NT2/D1 (cell line): Measurements from ENCODE around the gene SAFB.

Experiments used
- DNase-seq: peaks from one replicate; pipeline ENCODE4 v3.0.0-alpha.2; 2011; ENCODE audit warnings: low read depth, low spot score
- H3K27me3 ChIP-seq: 2 replicates; pipeline ENCODE4 v1.6.0; 2011; ENCODE audit warnings: mild to moderate bottlenecking; ENCODE audit not compliant: insufficient read length, insufficient read depth
- H3K36me3 ChIP-seq: 2 replicates; pipeline ENCODE4 v1.6.1; 2011; ENCODE audit warnings: mild to moderate bottlenecking, low read length, mixed read lengths; ENCODE audit not compliant: insufficient read depth, insufficient read length
- H3K4me1 ChIP-seq: 2 replicates; pipeline ENCODE4 v1.5.1; 2011; ENCODE audit not compliant: insufficient read depth, insufficient read length
- H3K4me3 ChIP-seq: 2 replicates; pipeline ENCODE4 v1.5.1; 2011; ENCODE audit warnings: low read depth; ENCODE audit not compliant: insufficient read length
- H3K9ac ChIP-seq: 2 replicates; pipeline ENCODE4 v1.6.0; 2011; ENCODE audit warnings: low read depth; ENCODE audit not compliant: insufficient read length
- H3K9me3 ChIP-seq: 2 replicates; pipeline ENCODE4 v1.5.1; 2011; ENCODE audit warnings: mild to moderate bottlenecking, low read length; ENCODE audit not compliant: insufficient read depth
- SUZ12 ChIP-seq: IDR thresholded peaks from 2 replicates; pipeline ENCODE4 v1.6.1; 2011; ENCODE audit not compliant: insufficient read length, insufficient read depth; ENCODE audit errors: extremely low read depth
- YY1 ChIP-seq: IDR thresholded peaks from 2 replicates; pipeline ENCODE4 v1.6.1; 2011; ENCODE audit not compliant: insufficient read length, insufficient read depth
- ZNF274 ChIP-seq: IDR thresholded peaks from 2 replicates; pipeline ENCODE4 v1.6.1; 2011; ENCODE audit warnings: mild to moderate bottlenecking, low read depth, low read length

SAFB gene

GRCh38 chr19:5676105-5676771 is 53.4 kb downstream of the SAFB start:
- no peak for DNase-seq
- TF ChIP-seq SUZ12 (no peak), ZNF274 (no peak)

DNA sequence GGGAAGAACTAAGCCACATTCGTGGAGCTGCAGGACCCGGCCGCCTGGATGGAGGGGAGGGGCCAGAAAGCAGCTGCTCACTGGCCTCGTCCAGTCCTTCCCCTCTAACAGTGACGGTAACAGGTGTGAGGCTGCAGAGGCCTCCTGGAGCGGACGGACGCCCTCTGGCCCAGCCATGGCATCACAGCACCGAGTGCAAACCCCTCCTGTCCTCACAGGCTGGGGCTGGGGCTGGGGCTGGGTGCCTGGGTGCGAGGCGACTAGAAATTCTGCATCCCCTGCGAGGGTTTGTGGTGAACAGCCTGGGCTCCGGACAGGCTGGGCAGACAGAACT is 53.9 kb downstream of the SAFB start:
- no peak overlapping the region for H3K9ac ChIP-seq
- H3K36me3 ChIP-seq = peaks cover 54% of the 10 kb centered on the region
- peaks cover 10% of the 10 kb centered on the region for H3K4me1 ChIP-seq
- H3K4me3 ChIP-seq = no peak overlapping the region
- no peaks in the 10 kb centered on the region for H3K9me3 ChIP-seq
- no peaks in the 10 kb centered on the region for H3K27me3 ChIP-seq
- DNase-seq = no peak
- TF ChIP-seq YY1 (no peak), SUZ12 (no peak), ZNF274 (no peak)

More at GRCh38 chr19:5676105-5676771, 53.4 kb downstream of the SAFB start:
- Histone ChIP-seq H3K9me3 (no peaks in the 10 kb centered on the region), H3K4me1 (peaks cover 7% of the 10 kb centered on the region), H3K9ac (no peak overlapping the region), H3K36me3 (peaks cover 59% of the 10 kb centered on the region), H3K4me3 (no peak overlapping the region), H3K27me3 (no peaks in the 10 kb centered on the region)

GRCh38 chr19:5677136-5677535 is 54.3 kb downstream of the SAFB start:
- no peak for DNase-seq
- TF ChIP-seq SUZ12 (no peak), ZNF274 (no peak), YY1 (no peak)
- H3K4me1 ChIP-seq = peaks cover 10% of the 10 kb centered on the region
- H3K27me3 ChIP-seq = no peaks in the 10 kb centered on the region
- H3K36me3 ChIP-seq = peaks cover 50% of the 10 kb centered on the region
- H3K4me3 ChIP-seq = no peak overlapping the region
- H3K9me3 ChIP-seq = no peaks in the 10 kb centered on the region
- no peak overlapping the region for H3K9ac ChIP-seq

DNA sequence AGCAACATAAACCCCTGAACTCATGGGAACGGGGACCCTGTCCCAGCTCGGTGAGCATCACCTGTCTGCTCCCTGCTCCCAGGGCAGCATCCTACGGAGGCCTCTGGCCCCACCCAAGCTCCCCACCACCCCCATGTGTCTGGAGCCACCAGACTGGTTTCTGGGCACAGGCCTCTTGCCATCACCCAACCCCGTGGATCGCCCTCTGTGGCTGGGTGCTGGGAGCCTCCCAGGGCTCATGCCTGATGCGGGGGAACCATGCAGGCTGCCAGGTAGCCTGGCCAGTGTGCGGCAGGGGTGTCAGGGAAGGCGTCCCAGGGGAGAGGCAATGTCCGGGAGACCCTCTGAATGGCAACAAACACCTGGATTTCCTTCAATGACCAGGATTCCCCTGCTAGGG is 54.7 kb downstream of the SAFB start:
- no peak overlapping the region for H3K4me3 ChIP-seq
- TF ChIP-seq YY1 (no peak), SUZ12 (no peak), ZNF274 (no peak)
- no peak overlapping the region for H3K9ac ChIP-seq
- H3K9me3 ChIP-seq = no peaks in the 10 kb centered on the region
- H3K27me3 ChIP-seq = no peaks in the 10 kb centered on the region
- peaks cover 12% of the 10 kb centered on the region for H3K4me1 ChIP-seq
- DNase-seq = no peak
- peaks cover 48% of the 10 kb centered on the region for H3K36me3 ChIP-seq

- peaks cover 41% of the 10 kb centered on the region for H3K36me3 ChIP-seq
Measured at GRCh38 chr19:5678071-5678718, 55.3 kb downstream of the SAFB start.

GRCh38 chr19:5679289-5680083 is 56.6 kb downstream of the SAFB start:
- Histone ChIP-seq H3K4me3 (peak overlapping the region; percentile 92), H3K9me3 (no peaks in the 10 kb centered on the region), H3K36me3 (peaks cover 34% of the 10 kb centered on the region), H3K9ac (peak overlapping the region; percentile 85), H3K4me1 (peaks cover 12% of the 10 kb centered on the region), H3K27me3 (no peaks in the 10 kb centered on the region)
- no peak for DNase-seq
- TF ChIP-seq YY1 = no peak
- no peak for TF ChIP-seq SUZ12
- TF ChIP-seq ZNF274 = no peak

More at GRCh38 chr19:5678071-5678718, 55.3 kb downstream of the SAFB start:
- Histone ChIP-seq H3K27me3 (no peaks in the 10 kb centered on the region), H3K4me3 (no peak overlapping the region), H3K9ac (peak overlapping the region; percentile 32), H3K4me1 (peaks cover 12% of the 10 kb centered on the region), H3K9me3 (no peaks in the 10 kb centered on the region)
- DNase-seq = no peak
- TF ChIP-seq YY1 = no peak
- no peak for TF ChIP-seq ZNF274
- no peak for TF ChIP-seq SUZ12

GRCh38 chr19:5680084-5680436 is 57.2 kb downstream of the SAFB start:
- Histone ChIP-seq H3K9ac (peak overlapping the region; percentile 85), H3K27me3 (no peaks in the 10 kb centered on the region), H3K4me3 (peak overlapping the region; percentile 92), H3K36me3 (peaks cover 33% of the 10 kb centered on the region), H3K9me3 (no peaks in the 10 kb centered on the region), H3K4me1 (peaks cover 8% of the 10 kb centered on the region)
- no peak for DNase-seq
- no peak for TF ChIP-seq YY1
